Measurements from ENCODE around the gene KCNJ2. TPM values are rescaled to one million over a fixed set of nuclear protein-coding genes. Genes with fewer than 3 reads are reported as not detected.

The KCNJ2 gene
- total RNA-seq, 1 experiment from 2014 or later = not detected

DNA sequence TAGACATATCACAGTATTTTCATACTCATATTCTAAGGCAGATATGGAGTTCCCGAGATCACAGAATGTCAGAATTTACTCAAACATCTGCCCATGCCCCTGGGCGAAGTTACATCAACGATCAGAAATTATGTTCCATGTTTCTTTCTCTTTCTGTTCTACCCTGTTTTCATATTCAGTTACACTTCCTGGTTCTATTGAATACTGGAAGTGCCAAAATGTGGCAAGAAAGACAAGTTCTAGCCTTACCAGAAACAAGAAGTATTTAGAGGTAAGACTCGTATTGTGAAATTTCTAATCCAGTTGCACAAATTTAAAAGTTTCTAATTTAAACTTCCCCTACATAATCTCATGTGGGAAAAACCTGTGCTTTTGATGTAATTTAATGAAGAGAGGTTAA is 36.1 kb downstream of the KCNJ2 start (continued):
- TF ChIP-seq SIN3A (IDR thresholded peaks at IDR 0.05; ENCODE audit: low read depth) (no peak), TCF7L2 (IDR thresholded peaks at IDR 0.05; ENCODE audit: borderline replicate concordance, extremely low read depth, insufficient read depth, insufficient read length) (no peak)

- ChIA-PET POLR2A (no interaction called here), CTCF (no interaction called here)
- intact Hi-C loops (cut with micrococcal nuclease) = no loop called here
- no peak for TF ChIP-seq ZNF274 (IDR thresholded peaks at IDR 0.05; ENCODE audit: low read depth, low read length)
- TF ChIP-seq CTCF (IDR thresholded peaks at IDR 0.05 in 2 of 3, conservative IDR thresholded peaks at IDR 0.05 in 1 of 3; ENCODE audit: borderline replicate concordance in 1 of 3, insufficient read depth in 1 of 3, low read depth in 2 of 3, low read length in 2 of 3) = no peak
- TF ChIP-seq SRF (IDR thresholded peaks at IDR 0.05; ENCODE audit: low read depth) = no peak
- TF ChIP-seq SP1 (IDR thresholded peaks at IDR 0.05; ENCODE audit: low read depth) = no peak
- no peak for TF ChIP-seq ZFX (IDR thresholded peaks at IDR 0.05)
- TF ChIP-seq CEBPB (IDR thresholded peaks at IDR 0.05; ENCODE audit: low read depth) = no peak
- TF ChIP-seq EZH2 (IDR thresholded peaks at IDR 0.05) = no peak
- no peak for TF ChIP-seq ELF1 (IDR thresholded peaks at IDR 0.05; ENCODE audit: borderline replicate concordance, low read depth)
- no peak for TF ChIP-seq POLR2AphosphoS5 (IDR thresholded peaks at IDR 0.05; ENCODE audit: low read depth, low read length)
- no peak for TF ChIP-seq YY1 (IDR thresholded peaks at IDR 0.05; ENCODE audit: extremely low read depth, insufficient replicate concordance, low read depth, low read length)
- no peak for TF ChIP-seq POLR2A (IDR thresholded peaks at IDR 0.05; ENCODE audit: borderline replicate concordance, extremely low read depth, insufficient read depth, insufficient read length)
- TF ChIP-seq CBX3 (IDR thresholded peaks at IDR 0.05; ENCODE audit: low read depth) = no peak
- TF ChIP-seq FOSL1 (IDR thresholded peaks at IDR 0.05; ENCODE audit: low read depth) = no peak
- no peak for TF ChIP-seq EGR1 (IDR thresholded peaks at IDR 0.05; ENCODE audit: low read depth)
- no peak for TF ChIP-seq SIN3A (IDR thresholded peaks at IDR 0.05; ENCODE audit: low read depth)
- TF ChIP-seq RAD21 (IDR thresholded peaks at IDR 0.05; ENCODE audit: low read depth) = no peak
- TF ChIP-seq, protein P1, sequence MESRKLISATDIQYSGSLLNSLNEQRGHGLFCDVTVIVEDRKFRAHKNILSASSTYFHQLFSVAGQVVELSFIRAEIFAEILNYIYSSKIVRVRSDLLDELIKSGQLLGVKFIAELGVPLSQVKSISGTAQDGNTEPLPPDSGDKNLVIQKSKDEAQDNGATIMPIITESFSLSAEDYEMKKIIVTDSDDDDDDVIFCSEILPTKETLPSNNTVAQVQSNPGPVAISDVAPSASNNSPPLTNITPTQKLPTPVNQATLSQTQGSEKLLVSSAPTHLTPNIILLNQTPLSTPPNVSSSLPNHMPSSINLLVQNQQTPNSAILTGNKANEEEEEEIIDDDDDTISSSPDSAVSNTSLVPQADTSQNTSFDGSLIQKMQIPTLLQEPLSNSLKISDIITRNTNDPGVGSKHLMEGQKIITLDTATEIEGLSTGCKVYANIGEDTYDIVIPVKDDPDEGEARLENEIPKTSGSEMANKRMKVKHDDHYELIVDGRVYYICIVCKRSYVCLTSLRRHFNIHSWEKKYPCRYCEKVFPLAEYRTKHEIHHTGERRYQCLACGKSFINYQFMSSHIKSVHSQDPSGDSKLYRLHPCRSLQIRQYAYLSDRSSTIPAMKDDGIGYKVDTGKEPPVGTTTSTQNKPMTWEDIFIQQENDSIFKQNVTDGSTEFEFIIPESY (IDR thresholded peaks at IDR 0.05; ENCODE audit: extremely low read depth, insufficient replicate concordance, low read length) = no peak
- TF ChIP-seq TCF7L2 (IDR thresholded peaks at IDR 0.05; ENCODE audit: borderline replicate concordance, extremely low read depth, insufficient read depth, insufficient read length) = no peak
- no peak for TF ChIP-seq REST (IDR thresholded peaks at IDR 0.05; ENCODE audit: low read depth)
Measured at GRCh38 chr17:70206361-70207010, 37.2 kb downstream of the KCNJ2 start.

More at GRCh38 chr17:70206361-70207010, 37.2 kb downstream of the KCNJ2 start:
- Histone ChIP-seq H3K4me1 (ENCODE audit: control insufficient read depth in 1 of 2, insufficient read depth in 2 of 2, low read length in 2 of 2) (no peaks in the 10 kb centered on the region), H3K4me2 (ENCODE audit: low read length) (no peak overlapping the region), H3K27ac (ENCODE audit: low read depth, low read length) (no peak overlapping the region), H2AFZ (ENCODE audit: low read depth, low read length, poor library complexity, severe bottlenecking) (no peak overlapping the region), H3K9me2 (ENCODE audit: insufficient read depth) (no peaks in the 10 kb centered on the region), H3K9ac (ENCODE audit: low read length) (no peak overlapping the region), H3K27me3 (ENCODE audit: insufficient read depth, low read length) (no peaks in the 10 kb centered on the region), H3K4me3 (replicated peaks in 1 of 2; ENCODE audit: low read depth in 1 of 2, low read length in 2 of 2) (no peak overlapping the region), H3K36me3 (ENCODE audit: control insufficient read depth in 1 of 2, insufficient read depth in 2 of 2, low read length in 2 of 2) (no peaks in the 10 kb centered on the region), H4K20me1 (ENCODE audit: insufficient read depth) (no peaks in the 10 kb centered on the region), H3K79me2 (ENCODE audit: insufficient read depth, low read length) (no peaks in the 10 kb centered on the region), H3K9me3 (ENCODE audit: control insufficient read depth in 1 of 2, insufficient read depth in 1 of 2, low read depth in 1 of 2, low read length in 2 of 2) (peaks cover 0 to 12% of the 10 kb centered on the region in 2 experiments; a peak in 1 of 4 replicates)
- ATAC-seq (no peak), DNase-seq (ENCODE audit: low read depth, low spot score) (no peak)
- RAD21 ChIA-PET (ENCODE audit: low non-redundant PET in 1 of 2, low total read pairs in 2 of 2, uncharacterized antibody in 2 of 2, unreplicated experiment in 2 of 2) = no interaction called here
- BruUV-seq (replicated peaks) = no TSS peak

Measured in HCT116 (cell line).